ENCODE measurements around the gene PPP2R3C. TPM values are rescaled to one million over a fixed set of nuclear protein-coding genes. Genes with fewer than 3 reads are reported as not detected.

PPP2R3C gene
- total and polyA plus RNA-seq, 9 donors = 16.8 to 39.7 (median 26.8) TPM

GRCh38 chr14:35147186-35147585 is 25.4 kb upstream of the PPP2R3C start:
- no peak overlapping the region for H3K4me3 ChIP-seq
- intact Hi-C loops (cut with DNase I) = loop anchor here in 2 of 4 donors (10.0 kb wide), 1 partner anchor 68 kb away; no protein-coding TSS in a partner anchor
- H3K27me3 ChIP-seq = no peaks in the 10 kb centered on the region
- no peaks in the 10 kb centered on the region for H3K4me1 ChIP-seq (ENCODE audit: insufficient read depth)
- no peak overlapping the region for H3K27ac ChIP-seq
- DNase-seq = no peak
- H3K9me3 ChIP-seq = no peaks in the 10 kb centered on the region
- WGBS, 3 donors = 88 to 96% (median 91%) methylated on average over 2 of the region's 2 CpGs
- no peak for TF ChIP-seq CTCF (IDR thresholded peaks at IDR 0.05)
- no peak for TF ChIP-seq POLR2A (IDR thresholded peaks at IDR 0.05)
- no peak for TF ChIP-seq EP300 (IDR thresholded peaks at IDR 0.05)
- no peaks in the 10 kb centered on the region for H3K36me3 ChIP-seq

DNA sequence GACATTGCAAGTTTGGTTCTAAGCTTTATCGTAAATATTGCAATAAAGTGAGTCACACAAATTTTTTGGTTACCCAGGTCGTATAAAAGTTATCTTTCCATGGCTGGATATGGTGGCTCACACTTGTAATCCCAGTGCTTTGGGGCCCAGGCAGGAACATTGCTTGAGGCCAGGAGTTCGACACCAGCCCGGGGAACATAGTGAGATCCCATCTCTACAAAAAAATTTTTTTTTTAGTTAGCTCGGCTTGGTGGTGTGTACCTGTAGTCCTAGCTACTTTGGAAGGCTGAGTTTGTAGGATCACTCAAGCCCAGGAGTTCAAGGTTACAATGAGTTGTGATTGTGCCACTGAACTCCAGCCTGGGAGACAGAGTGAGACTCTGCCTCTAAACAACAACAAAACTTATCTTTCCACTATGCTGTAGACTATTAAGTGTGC is 24.9 kb upstream of the PPP2R3C start:
- Histone ChIP-seq H3K4me1 (ENCODE audit: insufficient read depth) (no peaks in the 10 kb centered on the region), H3K9me3 (no peaks in the 10 kb centered on the region), H3K4me3 (no peak overlapping the region), H3K36me3 (no peaks in the 10 kb centered on the region), H3K27ac (no peak overlapping the region), H3K27me3 (no peaks in the 10 kb centered on the region)
- no peak for TF ChIP-seq POLR2A (IDR thresholded peaks at IDR 0.05)
- no peak for TF ChIP-seq CTCF (IDR thresholded peaks at IDR 0.05)
- no peak for TF ChIP-seq EP300 (IDR thresholded peaks at IDR 0.05)
- no peak for DNase-seq
- WGBS, 3 donors = 90 to 94% (median 92%) methylated on average over 5 of the region's 5 CpGs
- intact Hi-C loops (cut with DNase I) = loop anchor here in 2 of 4 donors (10.0 kb wide), 1 partner anchor 68 kb away; no protein-coding TSS in a partner anchor

DNA sequence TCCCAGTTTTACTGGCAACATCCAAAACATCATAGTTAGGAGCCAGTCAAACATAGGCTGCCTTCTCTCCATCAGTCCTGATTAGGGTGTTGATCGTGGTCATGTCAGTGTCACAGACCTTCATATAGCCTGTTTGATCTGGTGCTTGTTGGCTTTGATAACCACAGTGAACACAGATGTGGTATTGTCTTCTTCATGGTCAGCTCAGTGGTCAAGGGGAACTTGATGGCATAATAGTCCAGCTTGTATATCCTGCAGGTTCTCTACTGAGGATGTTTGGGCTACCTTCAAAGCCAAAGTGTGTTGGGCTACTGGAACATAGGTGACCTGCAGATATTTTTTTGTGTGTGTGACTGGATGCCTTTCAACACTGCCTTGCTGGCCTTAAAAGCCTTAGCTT is 22.2 kb upstream of the PPP2R3C start:
- no peaks in the 10 kb centered on the region for H3K36me3 ChIP-seq
- 100% methylated on average over 1 of the region's 1 CpG; no CpG with 5 or more reads in 2 of the 3 donors for WGBS, 3 donors
- no peaks in the 10 kb centered on the region for H3K27me3 ChIP-seq
- no peaks in the 10 kb centered on the region for H3K9me3 ChIP-seq
- no peaks in the 10 kb centered on the region for H3K4me1 ChIP-seq (ENCODE audit: insufficient read depth)
- DNase-seq = no peak
- intact Hi-C loops (cut with DNase I) = loop anchor here in 3 of 4 donors (5.0 to 10.0 kb wide), 3 partner anchors 71 to 273 kb away; no protein-coding TSS in a partner anchor
- no peak for TF ChIP-seq CTCF (IDR thresholded peaks at IDR 0.05)
- no peak for TF ChIP-seq POLR2A (IDR thresholded peaks at IDR 0.05)
- no peak for TF ChIP-seq EP300 (IDR thresholded peaks at IDR 0.05)
- H3K4me3 ChIP-seq = no peak overlapping the region
- no peak overlapping the region for H3K27ac ChIP-seq

DNA sequence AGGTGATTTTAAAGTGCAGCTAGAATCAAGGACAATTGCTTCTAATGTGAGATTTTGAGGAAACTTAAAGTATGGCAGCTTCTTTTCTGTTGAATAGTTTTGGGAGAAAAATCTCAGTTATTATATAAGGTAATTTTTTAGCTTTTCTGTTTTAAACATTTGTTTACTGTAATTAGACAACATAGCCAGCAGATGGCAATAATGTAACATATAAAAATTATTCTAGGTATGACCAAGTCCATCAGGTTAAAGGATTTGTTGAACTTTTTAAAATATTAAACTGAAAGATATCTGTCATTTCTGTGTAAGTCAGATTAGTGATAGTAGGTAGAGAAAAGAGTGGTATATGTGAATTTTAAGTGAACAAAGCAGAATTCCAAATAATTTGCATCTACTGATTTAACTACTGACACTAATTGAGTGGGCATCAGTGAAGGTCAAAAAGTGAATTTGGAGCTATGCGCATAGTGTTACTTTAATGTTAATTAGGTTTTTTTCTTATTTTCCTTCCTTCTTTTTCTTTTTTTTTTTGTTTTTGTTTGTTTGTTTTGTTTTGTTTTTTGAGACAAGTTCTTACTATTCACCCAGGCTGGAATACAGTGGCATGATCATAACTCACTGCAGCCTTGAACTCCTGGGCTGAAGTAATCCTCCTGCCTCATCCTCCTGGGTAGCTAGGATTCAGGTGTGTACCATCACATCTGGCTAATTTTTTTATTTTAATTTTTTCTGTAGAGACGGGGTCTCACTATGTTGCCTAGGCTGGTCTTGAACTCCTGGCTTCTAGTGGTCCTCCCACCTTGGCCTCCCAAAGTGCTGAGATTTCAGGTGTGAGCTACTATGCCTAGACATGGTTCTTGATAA is 19.2 kb upstream of the PPP2R3C start:
- no peak for DNase-seq
- intact Hi-C loops (cut with DNase I) = loop anchor here in 3 of 4 donors (5.0 to 10.0 kb wide), 3 partner anchors 74 to 276 kb away; no protein-coding TSS in a partner anchor
- Histone ChIP-seq H3K27ac (no peak overlapping the region), H3K27me3 (no peaks in the 10 kb centered on the region), H3K36me3 (no peaks in the 10 kb centered on the region), H3K4me3 (no peak overlapping the region), H3K9me3 (no peaks in the 10 kb centered on the region), H3K4me1 (ENCODE audit: insufficient read depth) (no peaks in the 10 kb centered on the region)
- peak in 2 of 3 donors; percentile 37 to 60 for TF ChIP-seq CTCF (IDR thresholded peaks at IDR 0.05)
- TF ChIP-seq POLR2A (IDR thresholded peaks at IDR 0.05) = no peak
- TF ChIP-seq EP300 (IDR thresholded peaks at IDR 0.05) = no peak
- WGBS, 3 donors = 96% methylated on average over 2 of the region's 2 CpGs; no CpG with 5 or more reads in 2 of the 3 donors
